GM21515 (cell line): ENCODE results near the gene FH.

Experiments used
- ATAC-seq: cut with Tn5 transposase; IDR thresholded peaks from one replicate; pipeline ENCODE4 v1.9.1; 2021; ENCODE audit not compliant: unreplicated experiment

FH gene

GRCh38 chr1:241519308-241520079 lies at the start of gene FH:
TSS of gene FH (minus strand) at chr1:241519755. CDS start at chr1:241519722, 33 bp downstream.
- peak; percentile 97 for ATAC-seq

GRCh38 chr1:241560849-241561187 lies 41.3 kb upstream of the FH start:
- ATAC-seq: no peak

DNA sequence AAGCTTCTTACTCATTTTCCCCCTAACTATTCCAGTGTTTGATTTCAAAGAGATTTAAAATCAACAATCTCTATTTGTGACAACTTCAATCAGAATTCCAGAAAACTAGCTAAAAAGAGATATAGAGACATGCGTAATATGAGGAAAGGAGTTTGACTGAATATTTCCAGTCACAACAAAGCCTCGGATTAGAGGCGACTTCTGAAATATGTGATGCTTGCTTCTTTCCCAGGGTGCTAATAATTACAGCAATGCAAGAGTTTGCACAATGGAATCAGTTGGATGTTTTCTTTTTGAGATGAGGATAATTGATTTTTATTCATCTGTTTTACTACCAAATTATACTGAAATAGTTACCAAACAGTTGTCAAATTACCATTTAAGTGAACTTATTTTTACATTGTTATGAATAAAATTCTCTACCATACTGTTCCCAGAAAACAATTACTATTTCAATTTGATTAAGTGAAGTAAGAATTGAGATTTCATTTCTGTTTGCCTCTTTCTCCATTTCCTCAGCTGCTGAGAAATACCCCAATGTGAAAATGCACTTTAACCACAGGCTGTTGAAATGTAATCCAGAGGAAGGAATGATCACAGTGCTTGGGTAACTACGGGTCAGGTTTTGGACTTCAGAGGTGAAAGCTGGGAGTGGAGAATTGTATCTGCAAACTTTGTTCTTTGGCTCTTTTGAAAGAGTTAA lies 40.7 kb upstream of the FH start:
- ATAC-seq: no peak

- ATAC-seq: no peak
Measured at GRCh38 chr1:241557551-241558193, 38.1 kb upstream of the FH start.

DNA sequence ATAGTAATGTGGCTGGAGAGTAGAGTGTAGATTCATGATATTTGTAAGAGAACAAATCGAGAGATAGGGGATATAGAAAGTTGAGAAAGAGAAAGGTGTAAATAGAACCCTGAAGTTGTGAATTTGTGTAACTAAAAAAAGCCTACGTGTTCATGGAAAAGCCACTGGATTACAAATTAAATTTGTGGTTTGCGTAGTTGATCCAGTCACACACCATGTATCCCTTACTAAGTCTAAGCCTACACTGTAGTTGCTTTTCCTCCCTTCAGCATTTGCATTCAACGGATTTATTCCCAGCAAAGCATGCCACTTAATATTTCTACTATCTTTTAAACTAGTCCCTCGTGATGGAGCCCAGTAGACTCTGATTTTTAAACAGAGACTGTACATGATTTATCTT lies 37.5 kb upstream of the FH start:
- no peak for ATAC-seq

GRCh38 chr1:241555526-241555925 lies 36.0 kb upstream of the FH start:
- no peak for ATAC-seq

- no peak for ATAC-seq
Measured at GRCh38 chr1:241553886-241554592, 34.5 kb upstream of the FH start.

DNA sequence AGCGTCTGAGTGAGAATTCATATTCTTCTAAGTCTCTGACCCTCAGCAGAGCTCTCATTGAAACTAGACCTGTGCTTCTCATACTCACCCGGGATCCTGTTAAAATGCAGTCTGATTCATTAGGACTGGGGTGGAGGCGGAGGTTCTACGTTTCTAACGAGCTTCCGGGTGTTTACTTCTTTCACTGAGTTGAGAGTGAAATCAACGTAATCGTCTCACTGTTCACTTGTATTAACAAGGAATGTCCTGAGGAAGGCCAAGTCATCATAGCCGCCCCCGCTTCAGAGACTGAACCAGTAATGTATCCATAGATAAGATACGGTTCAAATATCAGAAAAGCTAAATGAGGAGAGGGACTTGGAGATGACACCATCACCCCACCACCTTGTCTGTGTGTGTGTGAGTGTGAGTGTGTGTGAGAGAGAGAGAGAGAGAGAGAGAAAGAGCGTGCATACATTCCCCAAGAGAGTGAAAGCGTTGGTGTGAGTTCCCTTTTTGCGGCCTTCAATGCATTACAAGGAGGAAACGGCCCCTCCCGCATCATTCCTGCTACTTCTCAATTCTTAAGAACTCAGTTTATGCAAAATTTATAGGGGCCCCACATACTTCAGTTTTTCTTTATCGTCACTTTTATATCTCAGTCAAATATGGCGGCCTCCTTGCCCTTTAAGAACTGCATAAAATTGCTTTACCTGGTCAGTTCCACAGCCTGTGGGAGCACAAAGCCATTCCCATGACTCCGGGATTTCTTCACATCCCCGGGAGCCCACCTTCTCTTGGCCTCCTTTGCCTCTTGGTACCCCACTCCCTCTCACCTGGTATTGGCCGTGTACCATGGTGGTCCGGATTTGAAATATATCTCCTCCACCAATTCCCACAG lies 32.4 kb upstream of the FH start:
- ATAC-seq: peak; percentile 86

DNA sequence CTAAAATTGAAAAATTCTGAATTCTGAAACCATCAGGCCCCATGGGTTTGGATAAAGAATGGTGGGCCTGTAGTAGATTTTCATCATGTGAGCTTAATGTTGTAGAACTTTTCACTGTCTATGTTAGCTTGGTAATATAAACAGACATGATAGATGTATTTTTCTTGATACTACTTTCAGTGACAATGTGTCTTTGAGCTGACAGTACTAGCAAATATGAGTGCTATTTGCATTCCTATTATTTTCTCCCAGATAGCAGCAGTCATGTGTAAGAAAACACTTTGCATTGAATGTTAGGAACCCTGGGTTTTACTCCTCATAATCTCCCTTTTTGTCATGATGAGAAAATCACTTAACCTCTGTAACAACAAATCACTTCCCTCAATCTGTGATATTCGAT lies 30.8 kb upstream of the FH start:
- ATAC-seq: no peak

- ATAC-seq: no peak
Measured at GRCh38 chr1:241548008-241548407, 28.5 kb upstream of the FH start.

GRCh38 chr1:241542199-241542907 lies 22.8 kb upstream of the FH start:
- ATAC-seq: no peak

DNA sequence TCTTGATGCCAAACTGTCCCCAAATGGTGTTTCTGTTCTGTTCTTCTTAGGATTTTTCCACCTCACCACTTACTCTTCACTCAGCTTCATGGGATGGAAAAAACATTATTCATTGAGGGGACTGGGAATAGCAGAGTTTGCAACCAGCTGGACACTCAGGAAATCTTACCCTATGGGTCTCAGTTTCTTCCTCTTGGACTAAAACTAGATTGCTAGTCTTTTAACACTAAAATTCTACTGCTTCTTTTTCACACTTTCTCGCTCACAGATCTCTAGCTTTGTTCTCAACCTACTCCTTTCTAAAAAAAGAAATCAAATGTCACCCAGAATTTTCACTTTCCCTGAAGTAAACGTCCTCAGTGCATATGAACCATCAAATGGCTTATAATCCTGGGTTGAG lies 17.4 kb upstream of the FH start:
- ATAC-seq: no peak

DNA sequence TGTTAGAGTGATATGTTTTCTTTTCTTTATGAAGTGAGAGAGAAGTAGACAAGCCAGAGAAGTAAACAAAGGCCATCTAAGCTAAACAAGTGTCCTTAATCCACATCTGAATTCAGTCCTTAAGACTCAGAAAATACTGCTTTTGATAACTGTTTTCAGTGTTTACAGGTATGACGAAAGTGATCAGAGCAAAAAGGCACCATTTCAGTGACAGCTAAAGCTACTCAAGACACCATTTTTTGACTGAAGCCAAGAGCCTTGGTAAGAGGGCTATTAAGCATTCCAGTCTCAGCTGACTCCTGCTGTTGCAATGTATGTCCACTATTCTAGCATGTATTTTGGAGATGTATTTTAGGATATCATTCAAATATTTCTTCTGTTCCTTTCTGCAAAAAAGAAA lies 16.7 kb upstream of the FH start:
- no peak for ATAC-seq

DNA sequence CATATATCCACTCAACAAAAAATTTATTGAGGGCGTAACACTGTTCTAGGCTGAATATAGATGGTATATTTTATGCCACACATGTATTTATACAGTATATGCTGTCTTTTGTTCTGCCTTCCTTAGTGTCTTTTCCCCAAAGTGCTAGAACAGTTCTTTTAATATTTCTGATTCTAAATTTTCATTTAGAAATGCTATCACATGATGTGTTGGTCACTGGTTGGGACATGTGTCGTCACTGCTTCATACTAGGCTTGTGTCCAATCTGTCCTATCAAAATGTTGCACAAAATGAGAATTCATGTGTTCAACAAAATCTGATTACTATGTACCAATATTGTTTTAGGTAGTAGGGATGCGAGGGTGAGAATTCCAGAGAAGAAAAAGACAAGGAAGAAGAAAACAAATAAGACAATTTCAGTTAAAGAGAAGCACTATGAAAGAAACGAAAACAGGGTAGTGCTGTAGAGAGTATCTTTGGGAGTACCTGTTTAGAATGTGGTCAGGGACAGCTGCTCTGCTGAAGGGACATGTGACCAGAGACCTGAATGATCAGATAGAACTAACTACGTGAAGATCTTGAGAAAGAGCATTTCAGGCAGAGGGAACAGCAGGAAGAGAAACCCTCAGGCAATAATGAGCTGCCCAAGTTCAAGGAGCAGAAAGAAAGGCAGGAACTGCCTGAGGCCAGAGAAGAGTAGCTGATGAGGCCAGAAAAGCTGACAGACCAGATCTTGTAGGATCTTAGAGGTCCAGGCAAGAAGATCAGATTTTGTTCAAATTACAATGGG lies 14.0 kb upstream of the FH start:
- ATAC-seq: peak; percentile 39

GRCh38 chr1:241532864-241533263 lies 13.3 kb upstream of the FH start:
- ATAC-seq: peak; percentile 64

- ATAC-seq: peak; percentile 33
Measured at GRCh38 chr1:241532162-241532531, 12.6 kb upstream of the FH start, which contains the start of gene KMO. TSS of gene KMO (plus strand) at chr1:241532378. CDS start at chr1:241532445, 67 bp downstream.

DNA sequence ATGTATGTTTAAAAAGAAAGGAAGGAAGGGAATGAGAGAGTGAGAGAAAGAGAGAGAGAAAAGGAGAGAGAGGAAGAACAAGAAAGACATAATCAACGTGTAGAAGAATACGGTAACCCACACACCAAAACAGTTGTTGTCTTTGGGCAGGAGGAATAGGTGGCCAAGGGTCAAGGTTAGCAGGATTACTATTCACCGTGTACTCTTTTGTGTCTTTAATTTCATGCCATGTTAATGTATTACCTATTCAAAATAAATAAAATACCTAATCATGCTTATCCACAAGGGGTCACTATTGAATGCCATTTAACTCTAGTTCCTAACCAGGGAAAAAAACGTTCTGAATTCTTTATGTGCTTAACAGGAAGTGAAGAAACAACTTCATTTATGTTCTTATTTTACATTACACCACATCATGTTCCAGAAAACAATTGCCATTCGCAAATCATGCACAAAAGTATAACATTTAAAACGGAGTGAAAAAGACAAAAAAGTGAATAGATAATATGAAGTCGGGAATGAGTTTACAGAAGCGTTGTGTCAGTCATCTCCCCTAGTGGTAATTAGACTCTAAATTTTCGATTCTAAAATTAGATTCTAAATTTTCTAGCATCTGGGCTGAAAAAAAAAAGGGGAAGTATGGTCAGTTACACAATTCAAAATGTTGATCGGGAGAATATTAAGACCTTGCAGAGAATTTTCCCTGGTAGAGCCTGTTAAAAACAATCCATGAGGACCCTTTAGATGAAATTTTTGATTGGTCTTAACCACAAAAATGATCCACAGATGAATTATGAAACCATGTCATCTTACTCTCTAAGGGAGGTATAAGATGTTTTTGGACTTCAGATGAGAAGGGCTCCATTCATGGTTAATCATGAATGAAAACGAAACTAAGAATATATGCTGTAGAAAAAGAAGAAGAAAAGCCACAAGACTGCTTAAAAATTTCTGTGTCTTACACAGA lies 11.9 kb upstream of the FH start:
- ATAC-seq: peak; percentile 61

GRCh38 chr1:241527146-241527545 lies 7.6 kb upstream of the FH start:
- ATAC-seq: no peak
